GM12878 (cell line): ENCODE data around the gene ELAVL1. TPM values are rescaled to one million over a fixed set of nuclear protein-coding genes. Genes with fewer than 3 reads are reported as not detected.

ENCODE experiments used
- ATAC-seq: fragments of 200-7000 bp; cut with Tn5 transposase; 3 replicates; pipeline ENCODE4 v1.9.1; 2020; ENCODE audit warnings: mild to moderate bottlenecking, moderate library complexity
- BruUV-seq: library from RNA; stranded (reverse); fragments of 400-500 nt; replicated peaks from 2 replicates; lab custom pipeline; 2021; lab: Mats Ljungman, UMichigan
- CTCF ChIA-PET: fragments of 300-600 bp; sonication (Branson Sonifier 250); formaldehyde crosslinking; extraction: SDS; loops from one replicate; lab custom pipeline; 2021; ENCODE audit warnings: inconsistent platforms; lab: Yijun Ruan, JAX
- POLR2A ChIA-PET: fragments of 350-600 bp; formaldehyde crosslinking; extraction: SDS; loops from one replicate; lab custom pipeline; 2021; ENCODE audit warnings: inconsistent platforms; lab: Charles Lee
- RAD21 ChIA-PET: fragments of 300-600 bp; sonication (Branson Sonifier 250); formaldehyde crosslinking; loops from one replicate; lab custom pipeline; 2023; ENCODE audit warnings: antibody characterized with exemption; ENCODE audit not compliant: unreplicated experiment; lab: Charles Lee
- SMC1A ChIA-PET: fragments of 300-600 bp; sonication (Branson Sonifier 250); formaldehyde crosslinking; loops from one replicate; lab custom pipeline; 2023; ENCODE audit not compliant: unreplicated experiment, uncharacterized antibody; lab: Charles Lee
- DNase-seq: peaks from one replicate; pipeline ENCODE4 v3.0.0-alpha.2; 2011; ENCODE audit warnings: low read depth, low spot score
- FAIRE-seq: peaks from 3 replicates; lab custom pipeline; 2011; peaks lifted over from hg19 to GRCh38; lab: Jason Lieb, UNC
- H2AFZ ChIP-seq: 2 replicates; pipeline ENCODE4 v1.6.0; 2011; ENCODE audit warnings: low read depth, low read length, control low read depth; ENCODE audit not compliant: control insufficient read depth
- H3K27ac ChIP-seq: 2 replicates; pipeline ENCODE4 v1.5.1; 2011; ENCODE audit warnings: control low read depth; ENCODE audit not compliant: control insufficient read depth, insufficient read depth
- H3K27me3 ChIP-seq, 2 experiments: replicated peaks in 1 of 2; 2 replicates each; pipeline versions ENCODE4 v1.6.0 to v1.6.1; 2011; ENCODE audit warnings: low read length in 1 of 2; ENCODE audit not compliant: control insufficient read depth in 2 of 2, insufficient read depth in 2 of 2
- H3K36me3 ChIP-seq, 2 experiments: 2 replicates each; pipeline ENCODE4 v1.5.1; 2011; ENCODE audit warnings: low read length in 1 of 2; ENCODE audit not compliant: control insufficient read depth in 2 of 2, insufficient read depth in 2 of 2
- H3K4me1 ChIP-seq: 2 replicates; pipeline ENCODE4 v1.6.1; 2011; ENCODE audit warnings: mild to moderate bottlenecking, low read length, moderate library complexity, mixed read lengths; ENCODE audit not compliant: control insufficient read depth, insufficient read depth
- H3K4me2 ChIP-seq: 2 replicates; pipeline ENCODE4 v1.6.0; 2011; ENCODE audit warnings: control low read depth; ENCODE audit not compliant: control insufficient read depth, insufficient read depth
- H3K4me3 ChIP-seq: fragments of 200-600 bp; sonication (generic); 2 replicates; pipeline ENCODE4 v1.5.1; 2016
- H3K79me2 ChIP-seq: 2 replicates; pipeline ENCODE4 v1.6.0; 2011; ENCODE audit warnings: low read length; ENCODE audit not compliant: control insufficient read depth, insufficient read depth
- H3K9ac ChIP-seq: 2 replicates; pipeline ENCODE4 v1.8.0; 2011; ENCODE audit warnings: low read length, control low read depth, mixed read lengths; ENCODE audit not compliant: control insufficient read depth, insufficient read depth
- H3K9me3 ChIP-seq: replicated peaks from 3 replicates; pipeline ENCODE4 v1.5.1; 2011; ENCODE audit warnings: mild to moderate bottlenecking, low read length; ENCODE audit not compliant: control insufficient read depth, insufficient read depth
- H4K20me1 ChIP-seq: 2 replicates; pipeline ENCODE4 v1.6.0; 2011; ENCODE audit not compliant: control insufficient read depth, insufficient read depth
- DPF2 ChIP-seq: fragments of 450-650 bp; IDR thresholded peaks from 2 replicates; pipeline ENCODE4 v1.6.1; 2017; ENCODE audit warnings: mild to moderate bottlenecking
- HDAC6 ChIP-seq: fragments of 200-600 bp; sonication (generic); IDR thresholded peaks from one replicate; pipeline ENCODE4 v1.8.0; 2017; ENCODE audit warnings: antibody characterized with exemption; ENCODE audit not compliant: unreplicated experiment
- IKZF2 ChIP-seq, 2 experiments: fragments of 450-650 bp; IDR thresholded peaks; 2 replicates each; pipeline ENCODE4 v1.6.1; 2017; ENCODE audit warnings: mild to moderate bottlenecking in 2 of 2, moderate library complexity in 2 of 2
- IRF4 ChIP-seq: IDR thresholded peaks from 2 replicates; pipeline ENCODE4 v1.6.1; 2011; ENCODE audit warnings: low read depth, low read length
- JUNB ChIP-seq: IDR thresholded peaks from 2 replicates; pipeline ENCODE4 v1.6.1; 2016; ENCODE audit warnings: antibody characterized with exemption, mild to moderate bottlenecking
- KDM1A ChIP-seq: fragments of 200-600 bp; sonication (generic); IDR thresholded peaks from 2 replicates; pipeline ENCODE4 v1.6.1; 2016; ENCODE audit warnings: borderline replicate concordance
- NRF1 ChIP-seq: conservative IDR thresholded peaks from 2 replicates; pipeline ENCODE4 v1.6.1; 2011; ENCODE audit warnings: mild to moderate bottlenecking, low read depth, low read length, improper control_type of control experiment
- PAX5 ChIP-seq: IDR thresholded peaks from 2 replicates; pipeline ENCODE4 v1.6.1; 2011; ENCODE audit warnings: low read depth, low read length, borderline replicate concordance
- POLR2AphosphoS5 ChIP-seq: IDR thresholded peaks from 2 replicates; pipeline ENCODE4 v1.6.1; 2011; ENCODE audit warnings: mild to moderate bottlenecking, low read length, inconsistent platforms
- POU2F2 ChIP-seq: IDR thresholded peaks from 3 replicates; pipeline ENCODE4 v1.6.1; 2011; ENCODE audit warnings: low read depth, mild to moderate bottlenecking, low read length, borderline replicate concordance
- PRDM15 ChIP-seq: fragments of 450-650 bp; formaldehyde crosslinking; IDR thresholded peaks from 2 replicates; pipeline ENCODE4 v1.4.0; 2020; ENCODE audit warnings: mild to moderate bottlenecking, moderate library complexity
- SREBF1 ChIP-seq: IDR thresholded peaks from 2 replicates; pipeline ENCODE4 v1.6.1; 2012; ENCODE audit warnings: mild to moderate bottlenecking, low read length
- TCF3 ChIP-seq: IDR thresholded peaks from 2 replicates; pipeline ENCODE4 v1.6.1; 2012; ENCODE audit warnings: low read depth, mild to moderate bottlenecking, low read length, borderline replicate concordance; ENCODE audit not compliant: insufficient read depth
- ZBED1 ChIP-seq: IDR thresholded peaks from 2 replicates; pipeline ENCODE4 v1.6.1; 2016; ENCODE audit warnings: borderline replicate concordance
- ZNF207 ChIP-seq: fragments of 450-650 bp; IDR thresholded peaks from 2 replicates; pipeline ENCODE4 v1.6.1; 2014; ENCODE audit warnings: antibody characterized with exemption, mild to moderate bottlenecking, borderline replicate concordance
- WGBS: methylation state at CpG from one replicate; pipeline ENCODE4 v1.1.6; 2016; ENCODE audit warnings: low lambda C conversion rate; ENCODE audit not compliant: insufficient replicate concordance, insufficient coverage; ENCODE audit errors: missing lambda C conversion rate; 5-methylcytosine and 5-hydroxymethylcytosine counted together
- in situ Hi-C: fragments of 300-500 bp; cut with MboI; formaldehyde crosslinking; loops from 9 replicates; pipeline ENCODE4 v1.14.3; 2018; ENCODE audit warnings: mixed read lengths
- intact Hi-C: fragments of 100-400 bp; cut with micrococcal nuclease; formaldehyde crosslinking; loops from one replicate; pipeline ENCODE4 v1.14.2; 2022; ENCODE audit not compliant: unreplicated experiment
- polyA plus RNA-seq, 11 experiments: library from polyadenylated mRNA; depleted of rRNA in 4 of 11; unstranded in 6 of 11; stranded (reverse) in 5 of 11; fragments of >200 nt; fragmentation: Nextera tagmentation in 4 of 11; fragmentation: Illumina TruSeq in 1 of 11; extraction: Ambion mirVana in 4 of 11; extraction: Trizol in 1 of 11; gene quantifications; 1 replicate in 1 of 11; 2 replicates in 10 of 11; pipeline versions ENCODE4 v1.2.1 to v1.2.3, GENCODE V29; 2011 to 2016; ENCODE audit warnings: inconsistent platforms in 2 of 11, missing spikeins in 2 of 11, low read depth in 1 of 11
- total RNA-seq, 4 experiments: library from RNA; depleted of rRNA in 3 of 4; stranded (reverse); fragments of >200 nt in 3 of 4; fragmentation: Illumina TruSeq in 1 of 4; extraction: Trizol in 1 of 4; gene quantifications; 2 replicates each; pipeline versions ENCODE4 v1.2.1 to v1.2.3, GENCODE V29; 2013 to 2021
- TF ChIP-seq, protein P1 (sequence below): IDR thresholded peaks from 2 replicates; pipeline ENCODE4 v1.6.1; 2012; ENCODE audit warnings: low read depth, low read length, improper control_type of control experiment
- TF ChIP-seq, protein P2 (sequence below): fragments of 450-650 bp; IDR thresholded peaks from 2 replicates; pipeline ENCODE4 v1.6.1; 2017; ENCODE audit warnings: borderline replicate concordance
- TF ChIP-seq, protein P3 (sequence below): IDR thresholded peaks from 2 replicates; pipeline ENCODE4 v1.6.1; 2011; ENCODE audit warnings: mild to moderate bottlenecking, low read depth, low read length, moderate library complexity; ENCODE audit not compliant: insufficient replicate concordance

ELAVL1 gene
- total and polyA plus RNA-seq, 10 of the 15 experiments (the other 5 are each of a cell fraction or from before 2014, with no cell fraction given): 7.4 to 155 (median 70.3) TPM

- Histone ChIP-seq H3K4me3 (no peak overlapping the region), H3K27ac (no peak overlapping the region), H3K9ac (no peak overlapping the region), H3K27me3 (no peaks in the 10 kb centered on the region), H3K36me3 (peaks cover 0 to 16% of the 10 kb centered on the region in 2 experiments; a peak in 3 of 4 replicates), H3K4me1 (no peaks in the 10 kb centered on the region), H4K20me1 (no peaks in the 10 kb centered on the region), H3K9me3 (no peaks in the 10 kb centered on the region), H3K4me2 (no peak overlapping the region), H3K79me2 (peaks cover 13% of the 10 kb centered on the region), H2AFZ (no peak overlapping the region)
- DNase-seq (no peak), ATAC-seq (no peak), FAIRE-seq (no peak)
- CTCF ChIA-PET: no interaction called here
- POLR2A ChIA-PET: interaction anchor here (0.6 kb wide), 1 partner anchor 10 kb away, joined by 3 read pairs; no protein-coding TSS in a partner anchor
- in situ Hi-C loops: no loop called here
- 97% methylated on average over 46 of the region's 54 CpGs for WGBS
- RAD21 ChIA-PET: no interaction called here
- no TSS peak for BruUV-seq
- SMC1A ChIA-PET: no interaction called here
- intact Hi-C loops: no loop called here
- TF ChIP-seq PRDM15 (no peak), HDAC6 (no peak), SREBF1 (no peak), IRF4 (no peak), IKZF2 (IDR thresholded peaks at IDR 0.05) (no peak), KDM1A (no peak), NRF1 (no peak), ZNF207 (no peak), JUNB (no peak), POU2F2 (no peak), ZBED1 (no peak), DPF2 (no peak), TCF3 (no peak), POLR2AphosphoS5 (no peak), PAX5 (no peak)
- TF ChIP-seq, protein P1, sequence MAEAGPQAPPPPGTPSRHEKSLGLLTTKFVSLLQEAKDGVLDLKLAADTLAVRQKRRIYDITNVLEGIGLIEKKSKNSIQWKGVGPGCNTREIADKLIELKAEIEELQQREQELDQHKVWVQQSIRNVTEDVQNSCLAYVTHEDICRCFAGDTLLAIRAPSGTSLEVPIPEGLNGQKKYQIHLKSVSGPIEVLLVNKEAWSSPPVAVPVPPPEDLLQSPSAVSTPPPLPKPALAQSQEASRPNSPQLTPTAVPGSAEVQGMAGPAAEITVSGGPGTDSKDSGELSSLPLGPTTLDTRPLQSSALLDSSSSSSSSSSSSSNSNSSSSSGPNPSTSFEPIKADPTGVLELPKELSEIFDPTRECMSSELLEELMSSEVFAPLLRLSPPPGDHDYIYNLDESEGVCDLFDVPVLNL: no peak
- TF ChIP-seq, protein P2, sequence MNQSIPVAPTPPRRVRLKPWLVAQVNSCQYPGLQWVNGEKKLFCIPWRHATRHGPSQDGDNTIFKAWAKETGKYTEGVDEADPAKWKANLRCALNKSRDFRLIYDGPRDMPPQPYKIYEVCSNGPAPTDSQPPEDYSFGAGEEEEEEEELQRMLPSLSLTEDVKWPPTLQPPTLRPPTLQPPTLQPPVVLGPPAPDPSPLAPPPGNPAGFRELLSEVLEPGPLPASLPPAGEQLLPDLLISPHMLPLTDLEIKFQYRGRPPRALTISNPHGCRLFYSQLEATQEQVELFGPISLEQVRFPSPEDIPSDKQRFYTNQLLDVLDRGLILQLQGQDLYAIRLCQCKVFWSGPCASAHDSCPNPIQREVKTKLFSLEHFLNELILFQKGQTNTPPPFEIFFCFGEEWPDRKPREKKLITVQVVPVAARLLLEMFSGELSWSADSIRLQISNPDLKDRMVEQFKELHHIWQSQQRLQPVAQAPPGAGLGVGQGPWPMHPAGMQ: no peak
- TF ChIP-seq, protein P3, sequence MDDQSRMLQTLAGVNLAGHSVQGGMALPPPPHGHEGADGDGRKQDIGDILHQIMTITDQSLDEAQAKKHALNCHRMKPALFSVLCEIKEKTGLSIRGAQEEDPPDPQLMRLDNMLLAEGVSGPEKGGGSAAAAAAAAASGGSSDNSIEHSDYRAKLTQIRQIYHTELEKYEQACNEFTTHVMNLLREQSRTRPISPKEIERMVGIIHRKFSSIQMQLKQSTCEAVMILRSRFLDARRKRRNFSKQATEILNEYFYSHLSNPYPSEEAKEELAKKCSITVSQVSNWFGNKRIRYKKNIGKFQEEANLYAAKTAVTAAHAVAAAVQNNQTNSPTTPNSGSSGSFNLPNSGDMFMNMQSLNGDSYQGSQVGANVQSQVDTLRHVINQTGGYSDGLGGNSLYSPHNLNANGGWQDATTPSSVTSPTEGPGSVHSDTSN: no peak
Observed at GRCh38 chr19:7910321-7911161, 94.9 kb downstream of the ELAVL1 start.
